GM13977 (cell line): ENCODE data around the gene AP3M1.
A peak's percentile ranks its signal among the peaks of the same experiment; 100 is the strongest.

Experiments
- DNase-seq: peaks from one replicate; pipeline ENCODE4 v3.0.0; 2012; ENCODE audit warnings: low spot score
- in situ Hi-C: fragments of 300-500 bp; cut with MboI; formaldehyde crosslinking; loops from one replicate; pipeline ENCODE4 v1.12.0; 2022; ENCODE audit warnings: low sequenced_read_pairs, low pct_unique_long_range_greater_than_20kb, mixed read lengths, inconsistent platforms; ENCODE audit not compliant: unreplicated experiment
- TF ChIP-seq, protein P1 (sequence below): IDR thresholded peaks from 2 replicates; pipeline ENCODE4 v1.5.1; 2012; ENCODE audit warnings: mild to moderate bottlenecking, control low read depth; ENCODE audit not compliant: insufficient read depth; ENCODE audit errors: extremely low read depth, missing control alignments

Gene AP3M1

DNA sequence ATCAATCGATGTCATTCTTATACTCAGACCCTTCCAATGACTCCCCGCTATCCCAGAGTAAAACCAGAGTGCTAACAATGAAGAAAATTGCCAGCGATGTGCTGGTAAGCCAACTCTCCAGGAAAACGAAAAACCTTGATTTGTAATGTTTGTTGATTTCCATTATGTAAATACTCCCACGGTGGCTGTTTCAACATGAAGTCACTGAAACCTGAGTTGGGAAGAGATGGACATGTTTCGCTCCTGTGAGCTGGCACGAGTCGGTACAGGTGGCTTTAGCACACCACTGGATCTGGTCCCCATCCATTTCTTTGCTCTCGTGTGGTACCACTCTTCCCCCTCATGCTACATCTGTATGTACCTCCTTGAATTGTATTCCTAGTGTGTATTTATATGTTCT, 52.9 kb downstream of the AP3M1 start:
- in situ Hi-C loops, result no loop called here
- DNase-seq, result no peak
- TF ChIP-seq, protein P1, sequence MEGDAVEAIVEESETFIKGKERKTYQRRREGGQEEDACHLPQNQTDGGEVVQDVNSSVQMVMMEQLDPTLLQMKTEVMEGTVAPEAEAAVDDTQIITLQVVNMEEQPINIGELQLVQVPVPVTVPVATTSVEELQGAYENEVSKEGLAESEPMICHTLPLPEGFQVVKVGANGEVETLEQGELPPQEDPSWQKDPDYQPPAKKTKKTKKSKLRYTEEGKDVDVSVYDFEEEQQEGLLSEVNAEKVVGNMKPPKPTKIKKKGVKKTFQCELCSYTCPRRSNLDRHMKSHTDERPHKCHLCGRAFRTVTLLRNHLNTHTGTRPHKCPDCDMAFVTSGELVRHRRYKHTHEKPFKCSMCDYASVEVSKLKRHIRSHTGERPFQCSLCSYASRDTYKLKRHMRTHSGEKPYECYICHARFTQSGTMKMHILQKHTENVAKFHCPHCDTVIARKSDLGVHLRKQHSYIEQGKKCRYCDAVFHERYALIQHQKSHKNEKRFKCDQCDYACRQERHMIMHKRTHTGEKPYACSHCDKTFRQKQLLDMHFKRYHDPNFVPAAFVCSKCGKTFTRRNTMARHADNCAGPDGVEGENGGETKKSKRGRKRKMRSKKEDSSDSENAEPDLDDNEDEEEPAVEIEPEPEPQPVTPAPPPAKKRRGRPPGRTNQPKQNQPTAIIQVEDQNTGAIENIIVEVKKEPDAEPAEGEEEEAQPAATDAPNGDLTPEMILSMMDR, result no peak

DNA sequence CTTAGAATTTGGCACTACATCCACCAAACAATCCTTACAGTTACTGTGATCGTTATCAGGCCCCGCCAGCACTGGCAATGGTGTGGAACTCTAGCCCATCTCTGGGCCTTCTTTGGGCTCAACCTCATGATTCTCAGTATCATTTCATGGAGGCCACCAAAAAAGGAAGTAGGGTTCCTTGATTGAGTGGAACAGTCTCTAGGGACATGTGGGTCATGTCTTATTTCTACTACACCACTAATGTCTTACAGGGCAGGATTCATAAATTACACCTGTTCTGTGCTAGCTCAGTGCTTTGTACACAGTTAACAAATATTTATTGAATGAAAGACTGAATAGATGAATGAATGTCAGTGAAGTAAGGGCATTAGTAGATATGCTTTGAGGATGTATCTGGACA, 53.9 kb downstream of the AP3M1 start:
- in situ Hi-C loops, result no loop called here
- TF ChIP-seq, protein P1, result no peak
- peak; percentile 72 for DNase-seq

DNA sequence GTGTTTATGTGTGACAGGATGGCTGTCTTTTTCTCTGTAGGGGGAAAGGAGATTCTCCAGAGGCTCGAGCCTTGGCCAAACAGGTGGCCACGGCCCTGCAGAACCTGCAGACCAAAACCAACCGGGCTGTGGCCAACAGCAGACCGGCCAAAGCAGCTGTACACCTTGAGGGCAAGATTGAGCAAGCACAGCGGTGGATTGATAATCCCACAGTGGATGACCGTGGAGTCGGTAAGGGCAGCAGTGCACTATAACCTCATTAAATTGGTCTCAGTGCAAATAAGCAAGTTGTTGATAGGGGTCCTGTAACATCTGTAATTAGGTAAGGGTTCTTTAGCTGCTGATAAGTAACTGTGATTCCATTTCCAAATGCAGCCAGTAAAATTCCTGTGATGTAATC, 56.4 kb downstream of the AP3M1 start:
- in situ Hi-C loops, result no loop called here
- TF ChIP-seq, protein P1, result no peak
- no peak for DNase-seq

DNA sequence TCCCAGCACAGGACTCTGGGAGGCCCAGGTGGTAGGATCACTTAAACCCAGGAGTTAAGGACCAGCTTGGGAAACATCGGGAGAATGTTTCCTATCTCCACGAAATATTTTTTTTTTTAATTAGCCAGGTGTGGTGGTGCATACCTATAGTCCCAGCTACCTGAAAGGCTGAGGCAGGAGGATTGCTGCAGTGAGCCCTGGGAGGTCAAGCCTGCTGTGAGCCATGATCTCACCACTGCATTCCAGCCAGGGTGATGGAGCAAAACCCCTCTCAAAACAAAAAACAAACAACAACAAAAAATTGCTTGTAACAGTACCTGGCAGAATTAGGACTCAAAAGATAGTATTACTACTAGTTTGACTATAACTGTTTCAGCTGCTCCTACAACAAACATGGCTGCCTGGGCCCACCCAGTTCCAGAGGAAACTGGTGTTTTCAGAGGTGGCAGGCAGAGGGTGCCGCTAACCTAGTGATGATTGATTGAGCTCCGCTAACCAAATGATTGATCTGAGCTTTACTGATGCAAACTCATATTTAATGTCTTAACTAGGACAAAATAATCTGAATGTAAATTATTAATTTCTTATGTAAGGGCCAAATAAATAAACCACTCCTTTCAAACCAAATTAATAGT, 57.0 kb downstream of the AP3M1 start:
- in situ Hi-C loops, result no loop called here
- DNase-seq, result no peak
- TF ChIP-seq, protein P1, result no peak

DNA sequence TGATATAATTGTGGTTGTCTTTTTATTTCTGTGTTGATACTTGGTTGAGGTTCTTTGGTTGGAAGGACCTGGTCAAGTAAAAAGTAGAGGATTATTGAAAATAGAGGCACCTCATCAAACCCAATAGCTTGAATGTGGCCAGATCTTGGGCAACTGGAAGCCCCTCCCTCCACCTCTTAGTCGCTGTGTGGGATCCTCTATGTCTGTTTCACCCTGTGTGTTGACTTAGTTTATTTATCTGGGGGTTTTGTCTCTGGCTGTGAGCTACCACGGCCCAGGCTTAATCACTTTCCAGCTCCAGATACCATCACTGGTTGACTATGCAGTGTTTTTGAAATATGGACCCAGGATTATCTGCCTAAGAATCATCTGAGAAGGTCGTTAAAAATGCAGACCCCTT, 58.3 kb downstream of the AP3M1 start:
- in situ Hi-C loops, result no loop called here

DNA sequence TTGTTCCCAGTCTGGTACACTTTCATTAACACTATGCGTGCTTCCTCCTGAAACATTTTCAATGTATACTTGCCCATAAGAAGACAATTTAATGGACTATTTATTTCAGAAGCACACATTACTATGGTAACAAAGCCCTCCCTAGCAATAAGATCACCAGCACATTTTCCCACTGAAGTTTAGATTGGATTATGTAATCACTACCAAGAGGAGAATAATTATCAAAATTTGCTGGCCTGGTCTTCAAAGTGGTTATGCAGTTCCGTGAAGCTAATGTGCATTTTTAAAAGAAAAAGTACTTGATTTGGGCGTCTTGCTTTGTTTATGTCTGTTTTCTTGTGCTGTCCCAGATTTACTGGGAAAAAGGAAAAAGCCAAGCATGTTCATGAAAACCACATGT, 61.9 kb downstream of the AP3M1 start:
- in situ Hi-C loops, result loop anchor here (10.0 kb wide), 1 partner anchor 204 kb away; no protein-coding TSS in a partner anchor
- TF ChIP-seq, protein P1, result no peak
- DNase-seq, result no peak

More for the DNA sequence above, 58.3 kb downstream of the AP3M1 start:
- no peak for DNase-seq
- TF ChIP-seq, protein P1, result no peak
